WERI-Rb-1 (cell line): ENCODE measurements around the gene ZNF469.

Experiments
- DNase-seq: peaks from one replicate; pipeline ENCODE4 v3.0.0-alpha.2; 2020
- H3K27ac ChIP-seq: fragments of 250-450 bp; sonication (Bioruptor Pico); 2 replicates; pipeline ENCODE4 v1.5.1; 2020; ENCODE audit warnings: mild to moderate bottlenecking, moderate library complexity
- H3K27me3 ChIP-seq: fragments of 250-450 bp; sonication (Bioruptor Pico); 2 replicates; pipeline ENCODE4 v1.5.1; 2021; ENCODE audit warnings: mild to moderate bottlenecking, low read depth, moderate library complexity; ENCODE audit not compliant: insufficient read depth, severe bottlenecking
- H3K36me3 ChIP-seq: fragments of 250-450 bp; sonication (Bioruptor Pico); 2 replicates; pipeline ENCODE4 v1.5.1; 2020; ENCODE audit warnings: mild to moderate bottlenecking, moderate library complexity
- H3K4me3 ChIP-seq: 2 replicates; pipeline ENCODE4 v1.5.1; 2011; ENCODE audit warnings: low read depth, mild to moderate bottlenecking, control low read depth, low read length
- H3K9me3 ChIP-seq: fragments of 250-450 bp; sonication (Bioruptor Pico); 2 replicates; pipeline ENCODE4 v1.5.1; 2021; ENCODE audit warnings: mild to moderate bottlenecking, moderate library complexity; ENCODE audit not compliant: severe bottlenecking
- CTCF ChIP-seq: IDR thresholded peaks from 2 replicates; pipeline ENCODE4 v1.5.1; 2011; ENCODE audit warnings: low read depth, mild to moderate bottlenecking, control low read depth, inconsistent platforms, low read length

The ZNF469 gene

GRCh38 chr16:88431651-88432050 lies 48.9 kb downstream of the ZNF469 start:
- no peak for TF ChIP-seq CTCF
- Histone ChIP-seq H3K36me3 (no peaks in the 10 kb centered on the region), H3K27me3 (no peaks in the 10 kb centered on the region)

GRCh38 chr16:88432174-88432573 lies 49.4 kb downstream of the ZNF469 start:
- Histone ChIP-seq H3K27ac (no peak overlapping the region), H3K36me3 (no peaks in the 10 kb centered on the region), H3K4me3 (no peak overlapping the region), H3K27me3 (no peaks in the 10 kb centered on the region), H3K9me3 (no peaks in the 10 kb centered on the region)
- no peak for TF ChIP-seq CTCF
- DNase-seq = no peak

More at GRCh38 chr16:88431651-88432050, 48.9 kb downstream of the ZNF469 start:
- H3K27ac ChIP-seq = no peak overlapping the region
- no peak for DNase-seq
- H3K4me3 ChIP-seq = no peak overlapping the region
- no peaks in the 10 kb centered on the region for H3K9me3 ChIP-seq
